Activated CD8-positive, alpha-beta memory T cell treated with anti-CD3 and anti-CD28 coated beads, Interleukin-2, amount 50 U/mL, for 24 hours (primary cell): ENCODE results near the gene SYVN1.
"Not testable (repeated sequence)": the region's sequence is repeated elsewhere in the genome, so short reads cannot be mapped to it uniquely, and the experiment has no call there.

ENCODE experiments used
- DNase-seq: peaks from one replicate; pipeline ENCODE4 v3.0.0-alpha.2; 2020; ENCODE audit errors: extremely low read depth

The SYVN1 gene

DNA sequence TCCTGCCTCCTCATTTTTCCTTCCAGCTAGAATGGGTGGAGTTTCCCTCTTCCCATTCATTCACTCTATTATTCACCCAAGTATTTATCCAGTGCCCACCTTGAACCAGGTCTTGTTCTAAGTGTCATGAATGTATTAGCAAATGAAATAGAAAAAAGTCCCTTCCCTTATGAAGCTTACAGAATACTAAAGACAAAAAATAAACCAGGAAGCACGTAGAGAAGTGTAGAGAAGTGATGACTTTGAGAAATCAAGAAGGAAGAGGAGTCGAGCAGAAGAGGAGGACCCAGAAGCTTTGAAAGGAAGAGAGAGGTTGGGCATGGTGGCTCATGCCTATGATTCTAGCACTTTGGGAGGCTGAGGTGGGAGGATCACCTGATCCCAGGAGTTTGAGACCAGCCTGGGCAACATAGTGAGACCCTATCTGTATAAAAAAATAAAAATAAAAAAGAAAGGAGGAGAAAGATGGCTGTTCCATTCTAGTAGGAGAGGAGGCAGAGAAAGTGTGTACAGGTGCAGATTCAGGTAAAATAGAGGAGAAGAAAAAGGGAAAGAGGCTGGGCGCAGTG lies 17.1 kb upstream of the SYVN1 start:
- no peak for DNase-seq

DNA sequence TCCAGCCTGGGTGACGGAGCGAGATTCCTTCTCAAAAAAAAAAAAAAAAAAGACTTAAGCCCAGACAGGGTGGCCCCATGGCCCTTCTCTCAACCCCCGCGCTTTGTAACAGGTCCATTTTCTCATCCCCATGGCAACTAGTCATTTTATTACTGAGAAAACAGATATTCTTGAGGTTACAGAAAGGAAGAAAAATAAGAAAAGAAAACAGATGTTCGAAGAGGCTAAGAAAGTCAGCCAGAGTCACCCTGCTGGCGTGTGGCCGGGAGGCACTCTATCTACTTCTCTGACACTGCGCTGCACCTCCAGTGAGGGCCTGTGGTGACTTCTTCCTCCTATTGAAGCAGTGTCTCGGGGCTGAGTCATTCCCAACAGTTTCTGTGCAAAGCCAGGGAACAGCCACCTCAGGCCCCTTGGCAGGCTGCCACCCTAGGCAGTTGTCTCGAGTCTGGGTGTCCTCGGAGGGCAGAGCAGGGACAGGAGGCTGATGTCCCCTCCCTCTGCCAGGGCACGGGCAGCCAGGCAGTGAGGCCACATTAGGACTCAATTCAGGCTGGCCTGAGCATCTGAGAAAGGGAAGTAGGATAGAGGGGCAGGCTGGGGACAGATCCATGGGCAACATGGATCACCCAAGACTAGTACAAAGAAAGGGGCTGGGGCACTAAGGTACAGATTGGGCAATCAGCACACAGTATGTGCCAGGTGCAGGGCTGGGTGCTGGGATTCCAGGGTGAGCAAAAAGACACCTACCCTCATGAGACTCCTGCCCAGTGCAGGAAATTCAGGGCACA lies 16.4 kb upstream of the SYVN1 start:
- DNase-seq = no peak

DNA sequence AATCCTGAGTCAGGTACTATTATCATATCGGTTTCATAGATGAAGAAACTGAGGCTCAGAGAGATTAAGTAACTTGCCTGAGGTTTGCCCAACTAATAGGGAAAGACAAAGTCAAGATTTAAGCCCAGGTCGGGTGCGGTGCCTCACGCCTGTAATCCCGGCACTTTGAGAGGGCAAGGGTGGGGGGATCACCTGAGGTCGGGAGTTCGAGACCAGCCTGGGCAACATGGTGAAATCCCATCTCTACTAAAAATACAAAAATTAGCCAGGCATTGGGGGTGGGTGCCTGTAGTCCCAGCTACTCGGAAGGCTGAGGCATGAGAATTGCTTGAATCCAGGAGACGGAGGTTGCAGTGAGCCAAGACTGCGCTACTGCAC lies 15.8 kb upstream of the SYVN1 start:
- DNase-seq = not testable (repeated sequence)

DNA sequence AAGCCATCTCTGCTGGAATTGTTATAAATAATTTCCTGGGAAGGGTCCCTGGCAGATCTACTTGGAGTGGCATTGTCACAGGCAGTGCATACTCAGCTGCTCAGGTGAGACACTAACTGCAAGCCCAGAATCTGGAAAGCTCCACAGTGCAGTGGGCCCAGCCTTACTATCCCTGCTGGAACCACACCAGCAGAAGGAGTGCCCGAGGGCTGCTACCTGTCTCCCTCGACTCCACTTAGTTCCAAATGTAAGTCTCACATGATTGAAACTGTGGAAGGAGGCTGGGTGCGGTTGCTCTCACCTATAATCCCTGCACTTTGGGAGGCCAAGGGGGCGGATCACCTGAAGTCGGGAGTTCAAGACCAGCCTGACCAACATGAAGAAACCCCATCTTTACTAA lies 14.3 kb upstream of the SYVN1 start:
- no peak for DNase-seq

DNA sequence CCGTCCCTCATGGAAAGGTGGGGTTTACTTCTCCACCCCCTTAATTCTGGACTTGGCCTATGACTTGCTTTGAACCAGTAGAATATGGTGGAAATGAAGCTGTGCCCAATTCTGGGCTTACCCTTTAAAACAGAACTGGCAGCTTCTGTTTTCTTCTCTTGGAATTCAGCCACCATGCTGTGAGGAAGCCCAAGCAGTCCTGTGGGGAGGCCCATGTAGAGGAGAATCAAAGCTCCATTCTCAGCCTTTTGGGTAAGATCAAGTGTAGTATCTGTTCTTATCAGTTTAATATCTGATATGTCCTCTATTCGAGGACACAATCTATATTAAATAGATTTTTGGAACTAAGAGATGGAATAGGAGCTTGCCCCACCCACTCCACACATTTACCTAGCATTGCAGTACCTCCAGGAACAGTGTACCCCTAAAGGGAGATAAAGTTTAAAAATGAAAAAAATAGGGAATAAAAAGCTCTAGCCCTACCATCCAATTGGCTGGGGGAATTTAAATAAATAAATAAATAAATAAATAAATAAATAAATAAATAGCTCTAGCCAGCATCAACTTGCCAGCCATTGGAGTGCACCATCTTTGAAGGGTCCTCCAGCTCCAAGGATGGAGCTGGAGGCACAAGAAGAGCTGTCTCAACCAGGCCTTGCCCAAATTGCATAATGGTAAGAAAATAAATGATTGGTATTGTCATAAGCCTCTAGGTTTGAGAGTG lies 13.2 kb upstream of the SYVN1 start:
- DNase-seq = no peak

DNA sequence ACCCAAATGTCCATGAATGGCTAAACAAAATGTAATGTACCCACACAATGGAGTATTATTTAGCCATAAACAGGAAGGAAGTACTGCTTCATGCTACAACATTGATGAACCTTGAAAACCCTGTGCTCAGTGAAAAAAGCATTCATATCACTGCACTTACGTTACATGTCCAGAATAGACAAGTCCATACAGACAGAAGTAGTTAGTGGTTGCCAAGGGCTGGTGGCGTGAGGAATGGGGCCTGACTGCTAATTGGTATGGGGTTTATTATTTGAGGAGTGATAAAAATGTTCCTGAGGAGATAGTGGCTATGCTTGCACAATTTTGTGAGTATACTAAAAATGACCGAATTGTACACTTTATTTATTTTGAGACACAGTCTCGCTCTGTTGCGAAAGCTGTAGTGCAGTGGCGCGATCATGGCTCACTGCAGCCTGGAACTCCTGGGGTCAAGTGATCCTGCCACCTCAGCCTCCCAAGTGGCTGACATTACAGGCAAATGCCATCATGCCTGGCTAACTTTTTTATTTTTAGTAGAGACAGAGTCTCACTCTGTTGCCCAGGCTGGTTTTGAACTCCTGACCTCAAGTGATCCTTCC lies 7.7 kb upstream of the SYVN1 start:
- DNase-seq = no peak

DNA sequence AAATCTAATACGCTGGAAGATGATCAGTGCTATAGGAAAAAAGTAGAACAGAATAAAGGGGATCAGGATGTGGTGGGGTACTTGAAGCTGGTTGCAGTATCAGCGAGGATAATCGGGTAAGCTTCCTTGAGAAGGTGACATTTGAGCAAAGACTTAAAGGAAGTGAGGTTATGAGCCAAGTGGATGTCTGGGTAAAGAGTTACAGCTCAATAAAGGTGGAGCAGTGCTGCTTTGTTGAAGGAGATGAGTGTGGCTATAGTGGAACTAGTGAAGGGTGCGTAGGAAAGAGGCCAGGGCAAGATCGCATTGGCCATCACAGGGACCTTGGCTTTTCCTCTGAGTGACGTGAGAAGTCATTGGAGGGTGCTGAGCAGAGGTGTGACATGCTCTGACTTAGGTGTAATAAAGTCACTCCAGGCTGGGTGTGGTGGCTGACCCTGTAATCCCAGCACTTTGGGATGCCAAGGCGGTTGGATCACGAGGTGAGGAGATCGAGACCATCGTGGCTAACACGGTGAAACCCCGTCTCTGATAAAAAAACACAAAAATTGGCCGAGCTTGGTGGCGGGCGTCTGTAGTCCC lies 2.3 kb upstream of the SYVN1 start:
- no peak for DNase-seq

DNA sequence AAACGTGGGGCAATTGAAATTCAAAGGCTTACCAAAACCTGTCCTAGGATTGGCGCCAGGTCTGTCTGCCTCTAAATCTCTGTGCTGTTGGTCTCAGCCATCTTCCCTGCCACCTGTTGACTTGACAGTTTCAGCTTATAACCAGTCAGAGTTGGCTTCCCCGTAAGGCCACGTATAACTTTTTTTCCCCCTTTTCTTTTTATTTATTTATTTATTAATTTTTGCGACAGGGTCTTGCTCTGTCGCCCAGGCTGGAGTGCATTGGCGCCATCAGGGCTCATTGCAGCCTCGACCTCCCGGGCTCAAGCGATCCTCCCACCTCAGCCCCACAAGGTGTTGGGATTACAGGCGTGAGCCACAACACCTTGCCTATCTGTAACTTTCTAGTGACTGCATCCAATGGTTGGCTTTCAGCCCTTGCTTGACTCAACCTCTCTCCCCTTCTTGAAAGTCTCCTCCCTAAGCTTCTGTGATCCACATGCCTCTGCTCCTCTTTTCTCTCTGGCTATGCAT lies 1.4 kb upstream of the SYVN1 start:
- DNase-seq = no peak

DNA sequence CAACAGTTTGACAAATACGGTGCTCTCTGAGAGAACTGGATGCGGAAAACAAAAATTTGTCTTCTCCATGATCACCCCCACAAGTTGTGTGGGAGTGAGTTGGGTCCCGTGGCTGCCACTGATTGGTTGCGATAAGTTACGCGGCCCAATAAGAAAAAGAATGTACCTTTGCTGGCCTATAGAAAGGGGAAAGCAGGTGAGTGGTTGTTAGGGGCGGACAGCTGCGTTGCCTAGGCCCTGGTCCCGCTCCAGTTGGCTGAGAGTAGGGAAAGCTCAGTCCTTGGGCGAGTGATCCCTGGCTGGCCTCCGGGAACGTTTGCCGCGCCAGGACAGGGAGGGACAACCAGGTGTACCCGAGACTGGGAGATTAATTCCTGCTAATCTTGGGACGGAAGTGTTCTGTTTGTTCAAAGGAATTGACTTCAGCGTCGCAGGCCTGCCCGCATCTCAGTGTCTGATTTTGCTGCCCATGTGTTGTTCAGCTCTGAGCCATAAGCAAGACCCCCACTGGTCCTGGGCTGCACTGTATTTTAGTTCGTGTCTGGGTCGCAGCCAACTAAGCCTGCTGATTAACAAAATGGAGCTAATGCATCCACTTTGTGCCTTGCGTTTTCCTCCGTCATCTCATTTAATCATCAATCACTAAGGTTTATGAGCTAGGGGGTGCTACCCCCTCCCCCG lies 773 bp upstream of the SYVN1 start:
- peak; percentile 69 for DNase-seq

DNA sequence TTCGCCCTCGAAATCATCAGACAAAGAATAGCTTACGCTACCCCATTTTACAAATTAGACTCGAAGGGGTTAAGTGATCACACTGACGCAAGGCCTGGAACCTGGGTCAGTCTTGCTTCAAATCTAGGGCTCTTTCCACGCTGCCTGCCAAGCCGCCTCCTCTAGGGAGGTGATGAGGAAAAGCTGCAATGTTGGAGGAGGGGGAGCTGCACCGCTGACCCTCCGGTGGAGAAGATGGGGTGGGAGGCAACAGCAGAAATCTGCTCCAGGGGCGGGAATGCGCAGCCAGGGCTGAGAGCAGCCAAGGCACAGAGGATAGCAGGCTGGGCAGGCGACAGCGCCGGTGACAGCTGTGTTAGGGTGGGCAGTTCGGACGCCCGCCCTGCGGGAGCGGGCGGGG lies 595 bp downstream of the SYVN1 start:
- no peak for DNase-seq

DNA sequence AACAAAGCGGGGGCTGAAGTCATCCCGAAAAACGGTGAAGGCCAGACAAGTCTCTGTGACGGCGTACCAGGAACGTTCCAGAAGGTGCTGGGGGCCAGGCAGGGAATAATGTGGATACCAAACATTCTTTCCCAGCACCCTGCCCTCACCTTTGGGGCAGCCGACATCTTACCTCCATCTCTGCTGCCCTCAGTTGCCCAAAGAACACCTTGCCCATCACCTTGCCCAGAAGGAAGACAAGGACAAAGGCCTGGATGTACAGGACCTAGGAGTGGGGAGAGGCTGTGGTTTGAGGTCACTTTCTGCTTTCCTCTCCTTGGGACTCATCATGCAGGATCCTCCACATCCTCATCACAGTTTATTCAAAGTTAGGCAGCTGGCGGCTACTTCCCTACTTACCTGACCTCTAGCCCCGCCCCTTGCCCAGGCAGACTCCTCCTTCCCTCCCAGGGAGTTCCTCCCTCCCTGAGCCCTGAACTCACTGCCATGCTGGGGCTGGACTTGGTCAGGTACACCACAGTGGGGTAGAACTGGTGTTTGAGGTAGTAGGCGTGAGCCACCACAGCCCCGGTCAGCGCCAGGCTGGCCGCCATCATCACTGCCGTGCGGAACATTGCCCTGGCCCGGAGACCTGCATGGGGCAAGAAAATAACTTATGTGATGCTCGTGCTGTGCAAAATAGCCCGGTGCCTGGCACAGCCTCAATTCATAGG lies 1.2 kb downstream of the SYVN1 start:
- DNase-seq = no peak

DNA sequence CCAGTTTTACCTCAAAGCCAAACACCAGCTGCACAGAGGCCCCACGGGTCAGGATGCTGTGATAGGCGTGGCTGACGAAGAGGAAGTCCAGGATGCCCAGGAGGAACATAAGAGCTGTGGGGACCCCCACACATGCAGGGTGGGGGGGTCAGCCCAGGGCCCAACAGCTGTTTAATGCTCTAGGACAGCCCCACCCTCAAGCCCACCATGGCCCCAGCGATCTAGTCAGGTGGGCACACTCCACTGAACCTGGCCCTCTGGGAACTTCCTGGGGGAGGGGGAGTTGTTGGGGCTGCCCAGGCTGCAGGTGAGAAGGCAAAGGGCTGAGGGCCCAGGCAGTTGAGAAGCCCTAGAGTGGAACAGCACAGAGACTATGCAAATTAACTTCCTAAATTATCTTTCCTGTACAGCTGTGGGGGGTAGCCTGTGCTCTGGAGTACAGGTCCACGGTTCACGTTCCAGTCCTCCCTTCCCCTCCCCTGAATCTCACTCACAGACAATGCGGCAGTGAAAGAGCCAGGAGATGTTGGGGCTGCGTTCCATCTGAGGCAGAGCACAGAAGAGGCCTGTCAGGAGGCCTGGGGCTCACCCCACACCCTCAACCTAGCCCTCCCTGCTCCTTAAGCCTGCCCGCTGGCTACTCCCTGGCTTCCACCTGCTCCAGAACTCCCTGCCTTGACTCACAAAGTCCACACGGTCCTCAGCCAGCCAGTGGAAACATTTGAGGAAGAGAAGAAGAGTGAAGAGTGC lies 1.9 kb downstream of the SYVN1 start:
- no peak for DNase-seq

DNA sequence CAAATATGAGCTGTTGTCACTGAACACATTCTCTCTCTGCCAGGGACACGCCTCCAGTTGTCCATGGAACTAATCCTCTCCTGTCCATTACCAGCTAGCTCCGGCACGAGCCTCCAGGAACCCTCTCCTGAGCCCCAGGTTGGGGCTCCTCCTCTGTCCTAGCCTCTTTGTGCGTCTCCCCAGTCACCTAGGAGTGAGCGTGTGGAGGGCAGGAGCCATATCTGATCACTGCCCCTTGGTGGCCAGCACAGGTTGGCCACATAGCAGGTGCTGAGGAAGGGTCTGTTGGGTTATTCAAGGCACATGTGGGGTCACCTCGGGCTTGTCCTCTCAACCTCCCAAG lies 2.5 kb downstream of the SYVN1 start:
- no peak for DNase-seq

DNA sequence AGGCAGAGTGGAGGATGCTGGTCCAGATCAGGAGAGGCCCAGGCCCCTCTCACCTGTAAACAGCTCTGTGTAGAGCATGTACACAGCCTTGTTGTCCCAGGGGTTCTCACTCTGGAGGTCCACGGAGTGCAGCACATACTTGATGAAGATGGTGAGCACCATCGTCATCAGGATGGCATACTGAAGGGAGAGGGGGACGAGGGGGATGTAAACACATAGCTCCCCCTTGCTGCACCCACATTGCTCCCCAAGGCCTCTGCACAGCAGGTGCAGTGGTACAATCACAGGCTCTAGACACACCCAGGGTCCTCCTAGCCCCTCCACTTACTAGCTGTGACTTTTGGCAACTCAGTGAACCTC lies 2.9 kb downstream of the SYVN1 start:
- no peak for DNase-seq

DNA sequence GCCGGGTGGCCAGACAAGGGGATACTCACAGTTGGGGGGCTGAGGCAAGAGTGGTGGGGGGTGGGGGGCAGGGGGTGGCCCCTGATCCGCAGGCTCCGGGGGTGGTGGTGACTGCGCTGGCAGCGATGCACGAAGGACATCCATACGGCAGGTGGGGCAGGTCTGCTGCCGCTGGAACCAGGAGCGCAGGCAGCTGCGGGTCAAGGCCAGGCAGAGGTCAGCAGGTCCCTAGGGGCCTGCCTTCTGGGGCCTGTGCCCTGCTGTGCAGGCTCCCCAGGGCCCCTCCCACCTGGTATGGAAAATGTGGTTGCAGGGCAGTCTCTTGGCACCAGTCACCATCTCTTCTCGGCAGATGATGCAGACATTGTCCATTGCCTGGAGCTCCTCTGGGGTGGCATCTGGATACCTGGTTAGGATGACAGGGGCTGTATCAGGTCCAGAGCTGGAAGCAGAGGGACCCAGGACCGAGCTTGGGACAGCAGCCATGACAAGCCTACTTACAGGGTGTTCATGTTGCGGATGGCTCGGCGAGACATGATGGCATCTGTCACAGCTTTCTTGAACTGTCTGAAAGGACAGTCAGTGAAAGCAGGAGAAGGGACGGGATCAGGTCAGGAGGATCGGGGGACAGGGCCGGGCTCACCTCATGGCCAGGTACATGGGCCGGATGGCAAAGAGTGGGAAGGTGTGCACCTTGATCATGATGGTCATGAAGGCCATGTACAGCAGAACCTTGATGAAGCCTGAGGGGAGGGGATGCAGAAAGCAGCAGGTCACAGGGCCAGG lies 3.5 kb downstream of the SYVN1 start:
- DNase-seq = no peak

DNA sequence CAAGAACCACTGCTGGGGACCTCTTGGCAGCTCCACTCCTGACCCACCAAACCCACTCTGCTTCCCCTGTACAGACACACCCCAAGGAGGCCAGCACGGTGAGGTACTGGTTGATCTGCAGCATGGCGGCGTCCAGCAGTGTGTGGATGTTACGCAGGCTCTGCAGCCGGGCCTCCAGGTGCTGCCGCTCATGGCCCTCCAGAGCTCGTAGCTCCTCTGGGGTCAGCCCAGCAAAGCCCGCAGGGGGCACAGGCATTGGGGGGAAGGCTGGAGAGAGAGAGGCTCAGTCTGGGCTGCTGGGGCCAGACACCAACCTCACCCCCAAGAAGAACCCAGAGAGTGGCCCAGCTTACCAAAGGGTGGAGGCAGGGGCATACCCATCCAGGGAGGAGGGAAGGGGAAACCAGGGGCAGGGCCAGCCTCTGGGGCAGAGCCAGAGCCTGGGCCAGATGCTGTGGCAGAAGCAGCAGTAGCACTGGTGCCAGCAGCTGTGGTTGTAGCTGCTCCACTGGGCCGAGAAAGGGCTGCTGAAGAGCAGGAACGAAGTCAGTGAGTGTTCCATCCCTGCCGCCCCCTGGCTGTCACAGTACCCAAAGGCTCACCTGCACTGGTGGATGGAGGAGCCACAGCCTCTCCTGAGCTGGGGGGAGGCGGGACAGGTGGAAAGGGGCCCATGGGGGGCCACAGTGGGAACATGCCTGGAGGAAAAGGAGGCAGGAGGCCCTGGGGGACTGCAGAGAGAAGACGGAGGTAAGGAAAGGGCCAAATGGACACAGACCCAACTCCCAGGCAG lies 4.5 kb downstream of the SYVN1 start:
- no peak for DNase-seq

DNA sequence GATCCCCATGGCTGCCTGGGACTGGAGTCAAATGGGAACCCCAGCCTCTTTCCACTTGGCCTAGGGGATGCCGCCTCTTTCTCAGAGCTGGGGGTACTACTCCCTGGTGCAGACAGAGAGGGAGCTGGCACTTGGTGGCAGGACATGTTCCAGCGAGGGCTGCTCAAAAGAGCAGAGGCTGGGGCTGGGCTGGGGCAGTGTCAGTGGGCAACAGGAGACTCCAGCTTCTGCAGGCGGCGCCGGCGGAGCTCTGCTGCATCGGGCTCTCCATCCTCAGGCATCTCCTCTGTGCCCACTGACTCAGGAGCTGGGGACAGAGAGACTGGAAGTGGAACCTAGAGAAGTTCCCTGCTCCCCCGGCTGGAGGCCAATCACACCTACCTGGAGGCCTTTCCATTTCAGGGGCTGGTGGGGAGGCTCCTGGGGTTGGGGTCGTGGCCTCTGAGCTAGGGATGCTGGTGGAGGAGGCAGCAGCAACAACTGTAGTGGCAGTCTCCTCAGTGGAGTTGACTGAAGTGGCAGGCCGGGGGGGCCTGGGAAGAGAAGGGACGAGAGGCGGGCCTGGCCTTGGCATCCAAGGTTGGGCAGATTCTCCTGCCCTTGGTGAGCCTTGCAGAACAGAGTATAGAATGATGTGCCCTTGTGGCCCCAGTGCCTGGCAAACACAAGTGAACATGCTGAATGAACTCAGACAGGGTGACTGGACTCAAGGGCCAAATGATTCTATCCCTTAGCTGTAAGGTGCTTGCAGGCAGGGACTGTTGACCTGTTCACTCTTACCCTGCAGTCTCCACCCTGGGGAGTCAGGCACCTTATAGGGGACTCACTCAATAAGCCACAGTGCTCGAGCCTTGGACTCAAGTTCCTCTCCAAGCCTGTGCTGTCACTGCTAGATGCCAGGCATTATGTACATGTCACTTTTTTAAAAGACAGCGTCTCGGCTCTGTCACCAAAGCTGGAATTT lies 5.9 kb downstream of the SYVN1 start:
- DNase-seq = no peak
